Measurements from ENCODE around the gene FARP1.

Gene FARP1

GRCh38 chr13:98332222-98332621 lies 189.3 kb downstream of the FARP1 start:
- DNase-seq (ENCODE audit: low read depth in 3 of 3): no peak

DNA sequence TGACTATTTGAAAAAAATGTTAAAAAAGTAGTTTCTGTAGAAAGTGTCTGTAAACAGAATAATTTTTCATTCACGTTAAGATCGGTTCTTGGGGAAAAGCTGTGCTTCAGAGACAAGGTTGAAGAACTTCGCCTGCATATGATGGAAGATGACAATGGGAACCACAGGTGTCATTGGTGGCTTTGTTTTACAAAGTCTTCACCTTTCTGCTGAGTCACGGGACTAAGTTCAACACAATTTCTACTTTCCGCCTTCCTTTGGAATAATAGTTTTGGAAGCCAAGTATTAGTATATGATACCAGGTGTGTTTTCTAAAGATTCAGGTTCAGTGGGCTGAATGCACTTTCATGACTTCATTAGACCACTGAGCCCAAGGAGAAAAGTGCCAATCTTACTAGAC lies 189.8 kb downstream of the FARP1 start:
- DNase-seq (ENCODE audit: low read depth in 3 of 3): no peak

- DNase-seq (ENCODE audit: low read depth in 3 of 3): no peak
These were observed 190.6 kb downstream of the FARP1 start for GRCh38 chr13:98333486-98333885.

GRCh38 chr13:98334620-98335205 lies 191.8 kb downstream of the FARP1 start:
- DNase-seq (ENCODE audit: low read depth in 3 of 3): no peak

DNA sequence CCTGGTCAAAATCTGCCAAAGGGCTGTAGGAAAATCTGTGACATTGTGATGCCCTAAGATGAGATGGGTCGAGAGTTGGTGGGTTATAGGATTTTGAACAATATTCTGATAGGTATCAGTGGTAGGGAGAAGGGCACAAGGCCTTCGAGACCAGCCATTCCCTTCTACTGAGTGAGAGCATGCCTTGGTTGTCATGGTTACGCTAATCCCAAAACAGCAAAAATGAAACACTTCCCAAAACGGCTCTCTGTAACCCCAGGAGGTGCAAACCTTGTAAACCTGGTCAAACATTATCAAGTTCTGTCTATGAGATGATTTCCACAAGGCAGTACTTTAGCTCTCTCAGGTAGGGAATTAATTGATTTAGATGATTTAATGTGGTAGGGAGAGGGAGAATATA lies 192.8 kb downstream of the FARP1 start:
- no peak for DNase-seq (ENCODE audit: low read depth in 3 of 3)

DNA sequence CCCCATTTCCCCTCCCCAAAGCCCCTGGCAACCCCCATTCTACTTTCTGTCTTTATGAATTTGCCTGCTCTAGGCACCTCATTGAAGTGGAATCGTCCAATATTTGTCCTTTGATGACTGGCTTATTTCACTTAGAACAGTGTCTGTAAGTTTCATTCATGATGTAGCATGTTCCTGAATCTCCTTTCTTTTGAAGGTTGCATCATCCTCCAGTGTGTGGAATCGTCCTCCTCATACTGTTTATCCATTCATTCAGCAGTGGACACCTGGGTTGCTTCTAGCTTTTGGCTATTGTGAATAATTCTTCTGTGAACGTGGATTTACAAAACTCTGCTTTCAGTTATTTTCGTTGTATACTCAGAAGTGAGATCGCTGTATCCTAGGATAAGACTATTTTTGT lies 195.4 kb downstream of the FARP1 start:
- no peak for DNase-seq (ENCODE audit: low read depth in 3 of 3)

DNA sequence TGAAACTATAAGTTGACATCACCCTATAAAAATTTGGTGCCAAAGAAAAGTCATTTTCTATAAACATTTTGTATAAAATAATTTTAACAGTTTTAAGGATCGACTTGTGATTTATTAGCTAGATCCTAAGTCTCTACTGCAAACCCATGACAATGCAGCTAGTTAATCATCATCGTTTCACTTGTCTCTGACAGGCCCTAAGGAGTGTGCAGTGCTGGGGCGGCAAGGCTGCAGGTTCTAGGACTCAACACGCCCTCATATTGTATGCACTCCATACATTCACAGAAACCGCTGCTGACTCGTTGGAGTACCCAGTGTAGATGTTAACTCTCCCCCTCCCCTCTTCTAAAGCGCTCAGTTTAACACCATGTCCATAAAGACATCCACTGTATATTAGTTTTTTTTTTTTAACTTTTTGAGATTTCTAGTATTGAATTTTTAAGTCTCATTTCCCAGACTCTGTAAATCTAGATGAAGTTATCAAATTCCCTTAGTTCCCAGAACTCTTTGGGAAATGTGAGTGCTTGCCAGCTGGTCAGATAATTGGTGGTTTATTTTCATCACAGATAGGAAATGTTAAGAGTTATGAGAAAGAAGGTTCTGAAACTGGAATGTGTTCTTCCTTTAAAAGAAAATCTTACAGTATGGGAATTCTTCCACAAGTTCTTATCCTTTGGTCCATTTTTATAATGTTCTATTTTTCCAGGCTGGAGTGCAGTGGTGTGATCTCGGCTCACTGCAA lies 197.0 kb downstream of the FARP1 start:
- DNase-seq (ENCODE audit: low read depth in 3 of 3): no peak

DNA sequence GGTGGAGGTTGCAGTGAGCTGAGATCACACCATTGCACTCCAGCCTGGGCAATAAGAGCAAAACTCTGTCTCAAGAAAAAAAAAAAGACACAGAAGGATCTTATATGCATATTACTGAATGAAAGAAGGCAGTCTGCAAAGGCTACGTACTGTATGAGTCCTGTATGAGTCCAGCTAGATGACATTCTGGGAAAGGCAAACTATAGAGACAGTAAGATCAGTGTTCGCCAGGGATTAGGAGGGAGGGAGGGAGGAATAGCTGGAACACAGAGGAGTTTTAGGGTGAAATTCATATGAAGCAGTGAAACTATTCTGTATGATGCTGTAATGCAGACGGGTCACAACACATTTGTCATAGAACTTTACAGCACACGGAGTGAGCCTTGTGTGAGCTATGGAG lies 200.1 kb downstream of the FARP1 start:
- DNase-seq (ENCODE audit: low read depth in 3 of 3): no peak

- no peak for DNase-seq (ENCODE audit: low read depth in 3 of 3)
These were observed 200.6 kb downstream of the FARP1 start for GRCh38 chr13:98343461-98343860.

DNA sequence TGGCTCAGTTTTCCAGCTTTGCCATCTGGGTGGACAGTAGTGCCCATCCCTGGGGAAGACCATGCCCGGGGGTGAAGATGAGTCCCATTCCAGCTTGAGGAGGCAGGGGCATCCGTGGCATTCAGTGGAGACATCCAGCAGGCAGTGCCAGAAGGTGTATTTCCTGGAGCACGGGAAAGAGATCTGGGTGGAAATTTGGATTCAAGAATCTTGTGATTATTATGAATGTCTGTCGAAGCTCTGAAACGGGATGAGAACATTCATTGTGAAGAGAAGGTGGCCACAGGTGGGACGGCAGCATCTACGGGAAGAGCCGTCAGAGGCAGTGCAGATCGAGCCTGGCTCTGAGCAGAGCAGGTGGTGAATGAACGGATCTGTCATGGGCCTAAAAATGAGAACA lies 201.5 kb downstream of the FARP1 start:
- DNase-seq (ENCODE audit: low read depth in 3 of 3): no peak

DNA sequence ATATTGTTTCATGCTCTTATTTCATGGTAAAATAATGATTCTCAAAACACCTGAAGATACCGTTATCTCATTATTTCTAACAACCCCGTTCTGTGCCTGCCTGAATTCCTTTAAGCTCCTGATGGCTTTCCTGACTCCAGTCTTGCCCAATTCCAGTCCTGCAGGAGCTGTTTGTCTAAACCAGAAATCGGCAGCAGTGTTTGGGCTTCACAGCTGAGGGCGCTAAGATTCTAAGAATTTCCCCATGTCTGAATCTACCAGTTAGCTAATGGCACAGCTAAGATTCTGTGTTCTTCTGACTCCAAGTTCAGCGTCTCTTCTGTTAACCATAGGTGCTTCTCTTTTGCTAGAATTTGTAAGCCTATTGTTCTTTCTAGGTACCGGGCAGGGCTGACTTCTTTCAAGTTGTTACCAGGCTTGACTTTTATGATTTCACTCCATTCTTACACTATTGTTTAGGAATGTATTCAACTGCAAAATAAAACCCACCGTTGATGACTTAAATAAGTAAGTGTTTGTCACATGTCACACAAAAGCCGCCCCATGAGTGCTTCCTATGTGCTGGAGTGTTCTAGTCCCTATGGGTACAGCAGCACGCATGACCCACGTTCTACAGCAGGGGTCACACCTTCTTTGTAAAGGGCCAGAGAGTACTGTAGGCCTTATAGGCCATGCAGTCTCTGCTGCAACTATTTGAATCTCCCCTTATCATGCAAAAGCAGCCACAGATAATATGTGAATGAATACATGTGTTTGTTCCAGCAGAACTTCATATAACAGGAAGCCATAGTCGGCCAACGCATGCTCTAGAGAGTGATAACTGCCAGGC lies 202.4 kb downstream of the FARP1 start:
- no peak for DNase-seq (ENCODE audit: low read depth in 3 of 3)

- DNase-seq (ENCODE audit: low read depth in 3 of 3): no peak
These were observed 204.2 kb downstream of the FARP1 start for GRCh38 chr13:98346904-98347636.

GRCh38 chr13:98347756-98348155 lies 204.9 kb downstream of the FARP1 start:
- no peak for DNase-seq (ENCODE audit: low read depth in 3 of 3)

- no peak for DNase-seq (ENCODE audit: low read depth in 3 of 3)
These were observed 205.7 kb downstream of the FARP1 start for GRCh38 chr13:98348466-98349200.

DNA sequence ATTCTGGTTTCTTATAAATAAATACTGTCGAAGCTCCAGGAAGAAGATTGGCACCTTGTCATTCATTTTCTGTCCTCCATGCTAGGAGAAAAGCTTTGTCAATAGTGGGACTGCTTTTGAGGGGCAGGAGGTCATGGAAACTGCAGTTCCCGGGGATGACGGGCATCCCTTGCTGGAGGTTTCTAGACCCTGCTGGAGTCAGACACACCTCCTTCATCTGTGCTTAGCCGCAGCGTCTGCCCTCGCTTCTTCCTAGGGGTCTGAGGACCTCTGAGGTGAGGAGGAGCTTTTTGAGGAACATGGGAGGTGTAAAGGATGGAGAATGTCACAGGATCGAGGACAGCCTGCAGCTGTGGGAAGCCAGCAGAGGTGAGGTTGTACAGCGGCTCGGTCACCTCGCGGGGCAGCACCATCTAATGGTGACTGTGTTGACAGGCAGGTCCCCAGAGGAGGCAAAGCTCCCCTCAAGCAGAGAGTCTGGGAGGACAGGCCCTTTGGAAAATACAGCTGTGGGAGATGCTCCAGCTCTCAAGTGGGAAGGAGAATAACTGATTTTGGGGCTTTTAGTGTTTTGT lies 206.9 kb downstream of the FARP1 start:
- no peak for DNase-seq (ENCODE audit: low read depth in 3 of 3)

- no peak for DNase-seq (ENCODE audit: low read depth in 3 of 3)
These were observed 207.9 kb downstream of the FARP1 start for GRCh38 chr13:98350746-98351330.

DNA sequence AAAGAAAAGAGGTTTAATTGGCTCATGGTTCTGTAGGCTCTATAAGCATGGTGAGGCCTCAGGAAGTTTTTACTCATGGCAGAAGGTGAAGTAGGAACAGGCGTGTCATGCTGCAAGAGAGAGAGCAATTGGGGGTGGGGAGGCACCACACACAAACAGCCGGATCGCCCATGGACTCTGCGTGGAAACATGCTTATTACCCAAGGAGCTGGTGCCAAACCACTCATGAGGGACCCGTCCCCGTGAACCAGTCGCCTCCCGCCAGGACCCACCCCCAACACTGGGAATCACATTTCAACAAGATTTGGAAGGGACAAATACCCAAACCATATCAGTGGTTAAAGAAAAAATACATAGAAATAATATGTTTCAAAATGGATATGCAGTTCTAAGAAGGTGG lies 208.7 kb downstream of the FARP1 start:
- DNase-seq (ENCODE audit: low read depth in 3 of 3): no peak

DNA sequence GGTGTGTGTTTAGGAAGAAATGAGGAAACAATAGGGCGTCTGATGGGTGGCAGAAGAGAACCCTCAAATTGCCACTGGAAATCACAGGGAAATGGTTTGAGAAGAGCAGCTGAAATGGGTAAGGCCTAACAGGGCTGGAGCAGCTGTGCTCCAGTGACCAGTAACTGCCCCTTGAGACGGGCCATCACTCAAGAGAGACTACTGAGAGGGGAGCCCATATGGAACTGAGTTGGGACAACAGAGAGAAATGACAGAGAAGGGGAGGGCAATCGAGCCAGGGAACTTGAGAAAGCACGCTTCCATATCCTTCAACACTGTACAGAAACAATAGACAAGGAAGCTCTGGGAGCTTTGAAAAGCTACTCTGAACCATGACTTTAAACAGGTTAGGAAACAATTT lies 209.3 kb downstream of the FARP1 start:
- DNase-seq (ENCODE audit: low read depth in 3 of 3): no peak

DNA sequence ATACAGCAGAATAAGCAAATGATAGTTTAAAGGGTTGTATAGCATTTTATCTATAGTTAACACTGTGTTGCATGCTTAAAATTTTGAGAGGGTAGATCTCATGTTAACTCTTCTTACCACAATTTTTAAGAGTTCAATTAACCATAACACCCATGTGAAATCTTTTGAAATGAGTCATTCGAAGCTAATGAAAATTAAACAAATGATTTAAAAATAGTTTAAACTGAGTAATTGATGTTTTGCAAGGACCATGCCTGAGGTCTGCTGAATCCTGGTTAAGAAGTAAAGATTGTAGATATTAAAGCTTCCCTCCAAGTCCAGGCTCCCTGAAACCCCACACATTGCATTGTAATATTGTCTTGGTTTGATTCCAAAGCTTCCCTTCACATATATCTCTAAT lies 210.9 kb downstream of the FARP1 start:
- DNase-seq (ENCODE audit: low read depth in 3 of 3): no peak

GRCh38 chr13:98358937-98359336 lies 216.0 kb downstream of the FARP1 start:
- DNase-seq (ENCODE audit: low read depth in 3 of 3): no peak

DNA sequence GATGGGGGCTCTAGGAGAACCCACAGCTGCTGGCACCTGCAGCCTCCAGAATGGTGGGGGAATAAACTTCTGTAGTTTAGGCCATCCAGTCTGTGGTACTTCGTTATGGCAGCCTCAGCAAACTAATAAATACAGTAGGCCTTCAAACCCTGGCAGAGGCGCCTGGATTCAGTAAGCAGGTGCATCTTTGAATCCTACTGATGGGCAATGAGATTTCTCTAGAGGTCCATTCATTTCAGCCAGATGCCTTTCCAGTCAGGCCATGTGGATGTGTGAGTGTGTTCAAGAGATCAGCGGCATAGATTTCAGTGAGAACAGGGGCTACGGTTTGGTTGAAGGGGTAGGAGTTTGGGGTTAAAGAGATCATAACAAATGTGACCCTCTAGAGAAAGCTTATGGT lies 217.7 kb downstream of the FARP1 start:
- DNase-seq (ENCODE audit: low read depth in 3 of 3): no peak

Measured in stimulated activated CD4-positive, alpha-beta T cell treated with anti-CD3 and anti-CD28 coated beads, TNF-alpha, amount 100 ng/mL, for 24 hours (primary cell).